IPS-20b (cell line): ENCODE data around the gene PAX6.

ENCODE experiments used
- H3K27ac ChIP-seq: one replicate; pipeline ENCODE4 v1.5.1; 2013; ENCODE audit warnings: low read length
- H3K27me3 ChIP-seq: 2 replicates; pipeline ENCODE4 v1.6.1; 2013; ENCODE audit warnings: mild to moderate bottlenecking, low read length, inconsistent platforms; ENCODE audit not compliant: insufficient read depth
- H3K36me3 ChIP-seq: 2 replicates; pipeline ENCODE4 v1.6.1; 2013; ENCODE audit warnings: low read depth, mild to moderate bottlenecking, inconsistent platforms, low read length, moderate library complexity; ENCODE audit not compliant: insufficient read depth
- H3K4me1 ChIP-seq: 2 replicates; pipeline ENCODE4 v1.6.1; 2013; ENCODE audit warnings: mild to moderate bottlenecking, control low read depth, inconsistent platforms, low read length, moderate library complexity; ENCODE audit not compliant: insufficient read depth
- H3K4me3 ChIP-seq: 2 replicates; pipeline ENCODE4 v1.5.1; 2013; ENCODE audit warnings: mild to moderate bottlenecking, low read length, inconsistent platforms
- H3K9ac ChIP-seq: 2 replicates; pipeline ENCODE4 v1.6.1; 2013; ENCODE audit warnings: low read depth, mild to moderate bottlenecking, inconsistent platforms, low read length, moderate library complexity
- H3K9me3 ChIP-seq: 2 replicates; pipeline ENCODE4 v1.6.1; 2013; ENCODE audit warnings: mild to moderate bottlenecking, low read depth, low read length, inconsistent platforms; ENCODE audit not compliant: insufficient read depth

PAX6 gene

GRCh38 chr11:31792036-31792435 is 19.1 kb downstream of the PAX6 start:
- H3K9me3 ChIP-seq, result no peaks in the 10 kb centered on the region; the same call in 1 of the 2 replicates
- no peak overlapping the region for H3K27ac ChIP-seq
- peaks cover 42% of the 10 kb centered on the region for H3K27me3 ChIP-seq
- no peak overlapping the region for H3K9ac ChIP-seq
- no peaks in the 10 kb centered on the region for H3K36me3 ChIP-seq
- no peak overlapping the region for H3K4me3 ChIP-seq
- H3K4me1 ChIP-seq, result peaks cover 4% of the 10 kb centered on the region; the same call in 1 of the 2 replicates

DNA sequence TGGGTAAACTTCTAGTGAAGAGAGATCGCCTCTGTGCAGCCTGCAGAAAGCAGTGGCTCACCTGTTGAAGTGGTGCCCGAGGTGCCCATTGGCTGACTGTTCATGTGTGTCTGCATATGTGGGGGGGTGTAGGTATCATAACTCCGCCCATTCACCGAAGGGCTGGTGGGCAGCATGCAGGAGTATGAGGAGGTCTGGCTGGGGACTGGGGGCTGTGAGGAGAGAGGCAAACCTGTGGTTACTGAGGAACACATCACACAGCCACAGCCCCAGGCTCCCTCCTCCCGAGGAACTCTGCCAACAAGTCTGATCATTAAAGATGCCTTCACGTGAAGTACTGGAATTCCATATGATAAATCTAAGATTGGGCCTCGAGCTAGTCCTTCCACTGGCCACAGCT is 20.5 kb downstream of the PAX6 start:
- Histone ChIP-seq H3K4me1 (no peaks in the 10 kb centered on the region), H3K27me3 (peaks cover 28% of the 10 kb centered on the region), H3K36me3 (no peaks in the 10 kb centered on the region), H3K27ac (no peak overlapping the region), H3K9ac (no peak overlapping the region), H3K4me3 (no peak overlapping the region), H3K9me3 (no peaks in the 10 kb centered on the region)

GRCh38 chr11:31788085-31788484 is 23.0 kb downstream of the PAX6 start:
- Histone ChIP-seq H3K4me1 (no peaks in the 10 kb centered on the region), H3K9me3 (no peaks in the 10 kb centered on the region), H3K36me3 (no peaks in the 10 kb centered on the region), H3K4me3 (no peak overlapping the region), H3K9ac (no peak overlapping the region), H3K27ac (no peak overlapping the region), H3K27me3 (peaks cover 3% of the 10 kb centered on the region; the same call in 1 of the 2 replicates)

DNA sequence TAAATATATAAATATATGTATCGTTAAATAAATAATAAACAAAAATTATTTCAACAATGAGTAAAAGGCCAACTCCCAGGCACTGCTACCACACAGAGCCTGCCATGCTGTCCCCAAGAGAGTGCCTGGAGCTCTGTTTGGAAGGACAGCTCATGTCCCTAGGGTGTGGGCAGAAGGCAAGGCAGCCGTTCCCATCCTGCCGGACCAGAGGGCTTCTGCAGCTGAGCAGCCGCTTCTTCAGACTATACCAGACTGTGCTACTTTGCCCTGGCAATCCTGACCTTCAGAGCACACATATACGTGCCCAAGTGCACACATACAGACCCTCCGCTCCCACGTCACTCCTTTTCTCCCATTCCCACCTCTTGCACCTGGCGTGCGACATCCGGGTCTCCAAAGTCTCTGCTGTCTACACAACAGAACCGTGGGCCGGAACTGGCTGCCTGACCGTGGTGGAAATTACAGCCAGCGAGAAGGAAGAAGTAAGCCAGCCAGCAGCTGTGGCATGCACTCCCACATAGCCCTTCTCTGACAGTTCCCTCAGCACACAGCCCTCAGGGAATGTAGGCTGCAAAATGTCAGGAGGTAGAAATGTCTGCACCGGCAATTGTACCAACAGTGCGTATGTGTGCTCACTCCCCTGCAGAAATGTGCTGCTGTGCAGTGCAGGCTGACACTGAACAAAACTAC is 24.0 kb downstream of the PAX6 start:
- Histone ChIP-seq H3K9me3 (no peaks in the 10 kb centered on the region), H3K4me1 (no peaks in the 10 kb centered on the region), H3K27ac (no peak overlapping the region)

DNA sequence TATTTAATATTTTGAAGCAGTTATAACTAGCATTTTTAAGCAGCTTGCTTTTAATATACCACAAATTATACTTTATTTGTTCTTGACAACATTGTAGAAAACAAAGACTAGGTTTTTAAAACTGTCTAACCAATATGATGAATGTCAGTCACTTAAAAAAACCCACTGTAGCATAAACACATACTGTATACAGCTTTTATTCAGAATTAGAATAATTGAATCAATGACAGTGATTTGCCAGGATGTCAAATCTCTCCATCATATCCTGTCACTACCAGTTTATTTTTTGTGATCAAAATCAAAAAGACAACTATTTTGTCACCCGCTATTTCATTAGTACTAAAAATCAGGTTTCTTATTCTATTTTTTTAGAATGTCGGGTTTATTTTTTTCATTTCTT is 26.5 kb downstream of the PAX6 start:
- Histone ChIP-seq H3K9me3 (no peaks in the 10 kb centered on the region), H3K9ac (no peak overlapping the region), H3K4me3 (no peak overlapping the region), H3K27ac (no peak overlapping the region), H3K36me3 (no peaks in the 10 kb centered on the region), H3K4me1 (peaks cover 3% of the 10 kb centered on the region), H3K27me3 (no peaks in the 10 kb centered on the region)

More for the DNA sequence above, 24.0 kb downstream of the PAX6 start:
- H3K27me3 ChIP-seq, result no peaks in the 10 kb centered on the region
- no peak overlapping the region for H3K4me3 ChIP-seq
- H3K9ac ChIP-seq, result no peak overlapping the region
- no peaks in the 10 kb centered on the region for H3K36me3 ChIP-seq

- Histone ChIP-seq H3K4me3 (no peak overlapping the region), H3K27ac (no peak overlapping the region), H3K27me3 (no peaks in the 10 kb centered on the region), H3K4me1 (peaks cover 3% of the 10 kb centered on the region), H3K9ac (no peak overlapping the region), H3K9me3 (no peaks in the 10 kb centered on the region), H3K36me3 (no peaks in the 10 kb centered on the region)
Measured at GRCh38 chr11:31783252-31783651, 27.9 kb downstream of the PAX6 start.

- H3K36me3 ChIP-seq, result no peaks in the 10 kb centered on the region
- H3K9ac ChIP-seq, result no peak overlapping the region
- H3K9me3 ChIP-seq, result peaks cover 2% of the 10 kb centered on the region; the same call in 1 of the 2 replicates
- H3K27me3 ChIP-seq, result no peaks in the 10 kb centered on the region
- no peak overlapping the region for H3K4me3 ChIP-seq
- peaks cover 3% of the 10 kb centered on the region for H3K4me1 ChIP-seq
- H3K27ac ChIP-seq, result no peak overlapping the region
Measured at GRCh38 chr11:31782257-31782656, 28.9 kb downstream of the PAX6 start.

DNA sequence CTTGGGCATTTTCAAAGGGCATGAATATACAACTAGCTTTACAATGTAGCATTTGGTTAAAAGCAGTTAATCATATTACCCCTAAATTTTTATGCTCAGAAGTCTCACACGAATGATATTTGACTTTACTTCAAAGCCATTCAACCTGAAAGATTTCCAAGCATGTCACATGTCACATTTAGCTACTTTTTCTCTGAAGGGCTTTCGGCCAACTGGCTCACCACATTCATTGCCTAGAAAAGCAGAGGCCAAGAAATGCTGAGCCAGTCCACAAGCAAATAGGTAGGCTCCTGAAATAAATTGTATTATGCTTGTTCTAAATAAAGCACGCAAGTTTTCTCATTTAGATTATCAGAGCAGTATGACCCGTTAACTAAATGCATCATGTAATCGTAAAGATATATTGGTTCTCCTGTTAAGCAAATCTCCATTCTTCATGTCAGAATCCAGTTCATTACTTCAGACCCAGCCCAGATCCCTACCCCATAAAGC is 30.6 kb downstream of the PAX6 start:
- no peak overlapping the region for H3K4me3 ChIP-seq
- H3K27me3 ChIP-seq, result no peaks in the 10 kb centered on the region
- H3K9ac ChIP-seq, result no peak overlapping the region
- H3K4me1 ChIP-seq, result peaks cover 3% of the 10 kb centered on the region
- H3K9me3 ChIP-seq, result peaks cover 3% of the 10 kb centered on the region; the same call in 1 of the 2 replicates
- H3K27ac ChIP-seq, result no peak overlapping the region
- no peaks in the 10 kb centered on the region for H3K36me3 ChIP-seq

GRCh38 chr11:31780078-31780477 is 31.0 kb downstream of the PAX6 start:
- H3K9me3 ChIP-seq, result peaks cover 3% of the 10 kb centered on the region; the same call in 1 of the 2 replicates
- peaks cover 3% of the 10 kb centered on the region for H3K4me1 ChIP-seq
- H3K9ac ChIP-seq, result no peak overlapping the region
- no peaks in the 10 kb centered on the region for H3K36me3 ChIP-seq
- no peaks in the 10 kb centered on the region for H3K27me3 ChIP-seq
- H3K27ac ChIP-seq, result no peak overlapping the region
- H3K4me3 ChIP-seq, result no peak overlapping the region

- no peak overlapping the region for H3K9ac ChIP-seq
- no peaks in the 10 kb centered on the region for H3K36me3 ChIP-seq
- peaks cover 3% of the 10 kb centered on the region; the same call in 1 of the 2 replicates for H3K9me3 ChIP-seq
- H3K27ac ChIP-seq, result no peak overlapping the region
- no peaks in the 10 kb centered on the region for H3K27me3 ChIP-seq
- no peak overlapping the region for H3K4me3 ChIP-seq
- H3K4me1 ChIP-seq, result peaks cover 3% of the 10 kb centered on the region
Measured at GRCh38 chr11:31779374-31779791, 31.7 kb downstream of the PAX6 start.

DNA sequence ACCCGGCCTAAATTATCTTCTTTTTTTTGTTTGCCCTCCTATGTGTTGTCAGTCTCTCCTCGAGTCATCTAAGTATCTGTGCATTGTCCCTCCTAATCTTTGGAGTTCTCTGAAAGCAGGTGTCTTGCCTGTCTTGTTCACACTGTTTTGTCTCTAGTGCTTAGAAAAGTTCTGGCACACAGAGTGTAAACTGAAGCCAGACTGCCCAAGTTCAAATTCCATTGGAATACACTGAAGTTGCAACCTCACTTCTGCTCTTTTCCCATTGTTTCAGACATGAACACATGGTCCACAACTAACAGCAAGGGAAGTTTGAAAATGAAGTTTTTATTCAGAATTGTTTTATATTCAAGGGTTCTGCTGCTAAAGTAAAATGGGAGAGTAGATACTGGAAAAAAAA is 38.7 kb downstream of the PAX6 start:
- Histone ChIP-seq H3K27me3 (no peaks in the 10 kb centered on the region), H3K4me3 (no peak overlapping the region), H3K9me3 (peaks cover 2% of the 10 kb centered on the region; the same call in 1 of the 2 replicates), H3K9ac (no peak overlapping the region), H3K36me3 (no peaks in the 10 kb centered on the region), H3K27ac (no peak overlapping the region), H3K4me1 (peaks cover 9% of the 10 kb centered on the region; the same call in 1 of the 2 replicates)

GRCh38 chr11:31770011-31770700 is 41.0 kb downstream of the PAX6 start:
- H3K27me3 ChIP-seq, result no peaks in the 10 kb centered on the region
- H3K4me3 ChIP-seq, result no peak overlapping the region
- H3K9ac ChIP-seq, result no peak overlapping the region
- H3K4me1 ChIP-seq, result peaks cover 9% of the 10 kb centered on the region; the same call in 1 of the 2 replicates
- H3K9me3 ChIP-seq, result no peaks in the 10 kb centered on the region
- no peak overlapping the region for H3K27ac ChIP-seq
- H3K36me3 ChIP-seq, result no peaks in the 10 kb centered on the region
